Vagina (tissue), 2 donors: ENCODE results near the gene MED13L. TPM values are rescaled to one million over a fixed set of nuclear protein-coding genes. Genes with fewer than 3 reads are reported as not detected.

Experiments
- DNase-seq, 2 donors: peaks; one replicate each; pipeline ENCODE4 v3.0.0-alpha.2; 2017; ENCODE audit errors: extremely low spot score in 2 of 2
- H3K27ac ChIP-seq: fragments of 200-600 bp; sonication (generic); one replicate; pipeline ENCODE4 v1.5.1; 2019
- H3K27me3 ChIP-seq: fragments of 200-600 bp; sonication (generic); one replicate; pipeline ENCODE4 v1.5.1; 2019
- H3K36me3 ChIP-seq, 2 donors: fragments of 200-600 bp; sonication (generic); one replicate each; pipeline ENCODE4 v1.5.1; 2017 to 2019
- H3K4me1 ChIP-seq: fragments of 200-600 bp; sonication (generic); one replicate; pipeline ENCODE4 v1.5.1; 2019
- H3K4me3 ChIP-seq, 2 donors: fragments of 200-600 bp; sonication (generic); 1 replicate in 1 of 2; 2 replicates in 1 of 2; pipeline ENCODE4 v1.5.1; 2016 to 2019
- H3K9me3 ChIP-seq: fragments of 200-600 bp; sonication (generic); one replicate; pipeline ENCODE4 v1.5.1; 2019
- POLR2A ChIP-seq, 2 donors: fragments of 450-650 bp; IDR thresholded peaks; one replicate each; pipeline ENCODE4 v1.6.1; 2017; ENCODE audit warnings: antibody characterized with exemption in 2 of 2, mild to moderate bottlenecking in 2 of 2, moderate library complexity in 2 of 2
- POLR2AphosphoS5 ChIP-seq, 2 donors: sonication (generic); formaldehyde crosslinking; IDR thresholded peaks; one replicate each; pipeline ENCODE4 v1.9.0; 2017; ENCODE audit warnings: antibody characterized with exemption in 2 of 2, mild to moderate bottlenecking in 2 of 2, low read depth in 1 of 2; ENCODE audit not compliant: insufficient read depth in 1 of 2
- intact Hi-C: fragments of 100-400 bp; cut with DNase I; formaldehyde crosslinking; loops from one replicate; pipeline ENCODE4 v1.15.1; 2023
- total RNA-seq: library from RNA; depleted of rRNA; stranded (reverse); fragments of >200 nt; gene quantifications from one replicate; pipeline ENCODE4 v1.2.3, GENCODE V29; 2016
- TF ChIP-seq, protein P1 (sequence below), 3 experiments: fragments of 450-650 bp in 2 of 3; fragments of 200-600 bp in 1 of 3; sonication (generic) in 1 of 3; IDR thresholded peaks; one replicate each; pipeline ENCODE4 v1.5.1; 2017 to 2019; ENCODE audit warnings: antibody characterized with exemption in 3 of 3, mild to moderate bottlenecking in 2 of 3, moderate library complexity in 2 of 3

MED13L gene
- total RNA-seq, 1 donor from 2014 or later: 161 TPM

- no peak for TF ChIP-seq POLR2AphosphoS5 (IDR thresholded peaks at IDR 0.05; ENCODE audit: insufficient read depth in 1 of 2, low read depth in 1 of 2)
- TF ChIP-seq, protein P1, sequence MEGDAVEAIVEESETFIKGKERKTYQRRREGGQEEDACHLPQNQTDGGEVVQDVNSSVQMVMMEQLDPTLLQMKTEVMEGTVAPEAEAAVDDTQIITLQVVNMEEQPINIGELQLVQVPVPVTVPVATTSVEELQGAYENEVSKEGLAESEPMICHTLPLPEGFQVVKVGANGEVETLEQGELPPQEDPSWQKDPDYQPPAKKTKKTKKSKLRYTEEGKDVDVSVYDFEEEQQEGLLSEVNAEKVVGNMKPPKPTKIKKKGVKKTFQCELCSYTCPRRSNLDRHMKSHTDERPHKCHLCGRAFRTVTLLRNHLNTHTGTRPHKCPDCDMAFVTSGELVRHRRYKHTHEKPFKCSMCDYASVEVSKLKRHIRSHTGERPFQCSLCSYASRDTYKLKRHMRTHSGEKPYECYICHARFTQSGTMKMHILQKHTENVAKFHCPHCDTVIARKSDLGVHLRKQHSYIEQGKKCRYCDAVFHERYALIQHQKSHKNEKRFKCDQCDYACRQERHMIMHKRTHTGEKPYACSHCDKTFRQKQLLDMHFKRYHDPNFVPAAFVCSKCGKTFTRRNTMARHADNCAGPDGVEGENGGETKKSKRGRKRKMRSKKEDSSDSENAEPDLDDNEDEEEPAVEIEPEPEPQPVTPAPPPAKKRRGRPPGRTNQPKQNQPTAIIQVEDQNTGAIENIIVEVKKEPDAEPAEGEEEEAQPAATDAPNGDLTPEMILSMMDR (IDR thresholded peaks at IDR 0.05): no peak
- TF ChIP-seq POLR2A (IDR thresholded peaks at IDR 0.05): no peak
- H3K4me1 ChIP-seq: no peaks in the 10 kb centered on the region
- intact Hi-C loops: no loop called here
- DNase-seq: no peak
- no peaks in the 10 kb centered on the region for H3K36me3 ChIP-seq
- H3K27me3 ChIP-seq: no peaks in the 10 kb centered on the region
- H3K27ac ChIP-seq: no peak overlapping the region
- no peak overlapping the region for H3K4me3 ChIP-seq
- no peaks in the 10 kb centered on the region for H3K9me3 ChIP-seq
These were observed 330.4 kb downstream of the MED13L start for GRCh38 chr12:115946867-115947695.

DNA sequence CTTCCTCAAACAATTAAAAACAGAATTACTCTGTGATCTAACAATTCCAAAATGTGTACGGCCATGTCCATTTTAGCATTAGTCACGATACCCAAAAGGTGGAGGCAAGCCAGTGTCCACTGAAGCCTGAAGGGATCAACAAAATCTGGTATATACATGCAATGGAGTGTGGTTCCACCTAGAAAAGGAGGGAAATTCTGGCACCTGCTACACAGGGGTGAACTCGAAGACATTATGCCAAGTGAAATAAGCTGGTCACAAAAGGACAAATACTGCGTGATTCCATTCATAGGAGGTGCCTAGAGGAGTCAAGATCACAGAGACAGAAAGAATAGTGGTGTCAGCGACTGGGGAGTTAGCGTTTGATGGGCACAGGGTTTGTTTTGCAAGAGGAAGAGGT is 331.4 kb downstream of the MED13L start:
- TF ChIP-seq POLR2AphosphoS5 (IDR thresholded peaks at IDR 0.05; ENCODE audit: insufficient read depth in 1 of 2, low read depth in 1 of 2) (no peak), POLR2A (IDR thresholded peaks at IDR 0.05) (no peak)
- TF ChIP-seq, protein P1 (IDR thresholded peaks at IDR 0.05): no peak
- intact Hi-C loops: no loop called here
- no peaks in the 10 kb centered on the region for H3K4me1 ChIP-seq
- H3K9me3 ChIP-seq: no peaks in the 10 kb centered on the region
- DNase-seq: no peak
- H3K27me3 ChIP-seq: no peaks in the 10 kb centered on the region
- H3K27ac ChIP-seq: no peak overlapping the region
- H3K36me3 ChIP-seq: no peaks in the 10 kb centered on the region
- H3K4me3 ChIP-seq: no peak overlapping the region

GRCh38 chr12:115945491-115945885 is 332.0 kb downstream of the MED13L start:
- no peak for DNase-seq
- no peaks in the 10 kb centered on the region for H3K4me1 ChIP-seq
- no peaks in the 10 kb centered on the region for H3K9me3 ChIP-seq
- no peak overlapping the region for H3K27ac ChIP-seq
- H3K4me3 ChIP-seq: no peak overlapping the region
- H3K27me3 ChIP-seq: no peaks in the 10 kb centered on the region
- intact Hi-C loops: no loop called here
- TF ChIP-seq, protein P1 (IDR thresholded peaks at IDR 0.05): no peak
- TF ChIP-seq POLR2A (IDR thresholded peaks at IDR 0.05) (no peak), POLR2AphosphoS5 (IDR thresholded peaks at IDR 0.05; ENCODE audit: insufficient read depth in 1 of 2, low read depth in 1 of 2) (no peak)
- H3K36me3 ChIP-seq: no peaks in the 10 kb centered on the region

DNA sequence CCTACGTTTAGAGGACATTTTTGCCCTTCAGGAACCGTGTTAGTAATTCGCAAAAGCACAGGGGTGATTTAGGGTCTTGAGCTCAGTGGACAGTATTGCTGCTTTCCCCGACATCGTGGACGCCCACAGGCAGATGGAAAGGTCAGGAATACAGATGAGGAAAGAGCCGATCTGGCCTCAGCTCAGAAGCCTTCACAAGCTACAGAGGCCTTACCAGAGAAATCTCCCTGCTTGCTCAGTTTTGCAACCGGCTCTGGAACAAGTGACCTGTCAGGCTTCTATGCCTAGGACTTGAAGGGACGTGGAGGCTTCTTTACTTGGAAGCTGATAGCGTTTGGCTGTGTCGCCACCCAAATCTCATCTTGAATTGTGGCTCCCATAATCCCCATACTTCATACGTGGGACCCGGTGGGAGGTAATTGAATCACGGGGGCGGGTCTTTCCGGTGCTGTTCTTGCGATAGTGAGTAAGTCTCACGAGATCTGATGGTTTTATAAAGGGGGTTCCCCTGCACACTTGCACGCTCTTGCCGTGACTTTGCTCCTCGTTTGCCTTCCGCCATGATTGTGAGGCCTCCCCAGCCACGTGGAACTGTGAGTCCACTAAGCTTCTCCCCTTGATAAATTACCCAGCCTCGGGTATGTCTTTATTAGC is 332.5 kb downstream of the MED13L start:
- TF ChIP-seq POLR2AphosphoS5 (IDR thresholded peaks at IDR 0.05; ENCODE audit: insufficient read depth in 1 of 2, low read depth in 1 of 2) (no peak), POLR2A (IDR thresholded peaks at IDR 0.05) (no peak)
- TF ChIP-seq, protein P1 (IDR thresholded peaks at IDR 0.05): no peak
- intact Hi-C loops: no loop called here
- Histone ChIP-seq H3K9me3 (no peaks in the 10 kb centered on the region), H3K27me3 (no peaks in the 10 kb centered on the region), H3K27ac (no peak overlapping the region), H3K4me1 (no peaks in the 10 kb centered on the region), H3K36me3 (no peaks in the 10 kb centered on the region), H3K4me3 (no peak overlapping the region)
- DNase-seq: no peak

DNA sequence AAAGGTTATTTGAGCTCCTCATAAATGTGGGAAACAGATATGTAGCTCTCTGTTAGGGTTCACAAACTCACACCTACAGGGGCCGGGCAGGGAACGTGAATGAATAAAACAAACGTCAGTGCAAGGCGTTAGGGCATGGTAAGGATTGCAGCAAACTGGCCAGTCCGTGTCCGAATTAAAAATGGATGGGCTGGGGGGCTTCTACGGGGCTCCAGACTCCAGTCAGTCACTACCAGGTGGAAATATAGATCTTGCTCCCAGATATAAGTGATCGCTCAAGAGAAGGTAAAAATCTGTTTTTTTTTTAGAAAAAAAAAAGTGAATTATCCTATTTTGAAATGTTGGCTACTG is 333.1 kb downstream of the MED13L start:
- no peaks in the 10 kb centered on the region for H3K9me3 ChIP-seq

More for the DNA sequence above, 333.1 kb downstream of the MED13L start:
- no peak for DNase-seq
- Histone ChIP-seq H3K36me3 (no peaks in the 10 kb centered on the region), H3K4me1 (no peaks in the 10 kb centered on the region), H3K27me3 (no peaks in the 10 kb centered on the region), H3K4me3 (no peak overlapping the region), H3K27ac (no peak overlapping the region)
- TF ChIP-seq, protein P1 (IDR thresholded peaks at IDR 0.05): no peak
- TF ChIP-seq POLR2A (IDR thresholded peaks at IDR 0.05): no peak
- TF ChIP-seq POLR2AphosphoS5 (IDR thresholded peaks at IDR 0.05; ENCODE audit: insufficient read depth in 1 of 2, low read depth in 1 of 2): no peak
- intact Hi-C loops: no loop called here
